ENCODE results near the gene RILPL1.
"Not testable (repeated sequence)": the region's sequence is repeated elsewhere in the genome, so short reads cannot be mapped to it uniquely, and the experiment has no call there.

Gene RILPL1, protein sequence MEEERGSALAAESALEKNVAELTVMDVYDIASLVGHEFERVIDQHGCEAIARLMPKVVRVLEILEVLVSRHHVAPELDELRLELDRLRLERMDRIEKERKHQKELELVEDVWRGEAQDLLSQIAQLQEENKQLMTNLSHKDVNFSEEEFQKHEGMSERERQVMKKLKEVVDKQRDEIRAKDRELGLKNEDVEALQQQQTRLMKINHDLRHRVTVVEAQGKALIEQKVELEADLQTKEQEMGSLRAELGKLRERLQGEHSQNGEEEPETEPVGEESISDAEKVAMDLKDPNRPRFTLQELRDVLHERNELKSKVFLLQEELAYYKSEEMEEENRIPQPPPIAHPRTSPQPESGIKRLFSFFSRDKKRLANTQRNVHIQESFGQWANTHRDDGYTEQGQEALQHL

DNA sequence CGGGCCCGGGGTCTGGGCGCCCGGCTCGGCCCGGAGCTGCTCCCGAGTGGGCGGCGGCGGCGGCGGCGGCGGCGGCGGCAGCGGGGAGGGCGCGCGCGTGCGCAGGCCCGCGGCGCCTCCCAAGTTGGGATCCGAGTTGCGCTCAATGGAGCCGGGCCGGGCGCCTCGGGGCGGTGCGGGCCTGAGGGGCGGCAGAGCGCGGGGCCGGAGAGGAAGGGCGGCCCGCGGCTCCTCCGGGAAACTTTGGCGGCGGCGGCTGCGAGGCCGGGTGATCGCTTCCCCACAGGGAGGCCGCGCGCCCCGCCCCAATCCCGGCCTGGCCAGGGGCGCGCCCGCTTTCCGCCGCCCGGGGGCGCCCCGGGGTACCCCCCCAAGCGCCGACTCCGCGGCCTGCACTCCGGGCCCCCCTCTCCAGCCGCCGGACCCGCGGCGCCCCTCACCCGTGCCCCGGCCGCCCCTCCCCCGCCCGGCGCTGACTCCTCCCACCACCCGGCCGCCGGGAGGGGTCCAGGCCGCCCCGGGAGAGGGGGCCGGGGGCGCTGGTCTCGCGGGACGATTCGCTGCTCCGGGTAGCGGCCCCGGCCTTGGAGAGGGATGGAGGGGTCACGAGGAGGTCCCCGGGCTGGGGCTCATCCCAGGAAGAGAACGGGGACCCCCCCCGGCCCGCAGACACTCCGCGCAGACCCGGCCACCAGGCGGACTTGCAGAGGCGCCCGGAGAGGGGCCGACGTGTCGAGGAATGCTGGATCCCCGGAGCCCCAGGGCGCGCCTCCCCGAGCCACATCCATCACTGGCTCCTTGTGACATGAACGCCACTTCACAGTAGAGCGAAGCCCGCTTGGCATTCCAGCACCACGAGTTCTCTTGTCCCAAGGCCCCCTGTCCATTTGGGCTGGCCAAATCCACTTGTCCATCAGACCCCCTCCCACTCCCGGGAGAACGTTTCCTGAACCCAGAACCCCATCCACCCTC is at the start of gene RILPL1:
Gene RILPL1, minus strand, starts transcription at position 48 of the 972 bp plus-strand sequence. CDS start 237 bp downstream, outside the sequence.
- DNase-seq (ENCODE audit: insufficient read length, low spot score) (no peak), FAIRE-seq (no peak)
- TF ChIP-seq, protein P1, sequence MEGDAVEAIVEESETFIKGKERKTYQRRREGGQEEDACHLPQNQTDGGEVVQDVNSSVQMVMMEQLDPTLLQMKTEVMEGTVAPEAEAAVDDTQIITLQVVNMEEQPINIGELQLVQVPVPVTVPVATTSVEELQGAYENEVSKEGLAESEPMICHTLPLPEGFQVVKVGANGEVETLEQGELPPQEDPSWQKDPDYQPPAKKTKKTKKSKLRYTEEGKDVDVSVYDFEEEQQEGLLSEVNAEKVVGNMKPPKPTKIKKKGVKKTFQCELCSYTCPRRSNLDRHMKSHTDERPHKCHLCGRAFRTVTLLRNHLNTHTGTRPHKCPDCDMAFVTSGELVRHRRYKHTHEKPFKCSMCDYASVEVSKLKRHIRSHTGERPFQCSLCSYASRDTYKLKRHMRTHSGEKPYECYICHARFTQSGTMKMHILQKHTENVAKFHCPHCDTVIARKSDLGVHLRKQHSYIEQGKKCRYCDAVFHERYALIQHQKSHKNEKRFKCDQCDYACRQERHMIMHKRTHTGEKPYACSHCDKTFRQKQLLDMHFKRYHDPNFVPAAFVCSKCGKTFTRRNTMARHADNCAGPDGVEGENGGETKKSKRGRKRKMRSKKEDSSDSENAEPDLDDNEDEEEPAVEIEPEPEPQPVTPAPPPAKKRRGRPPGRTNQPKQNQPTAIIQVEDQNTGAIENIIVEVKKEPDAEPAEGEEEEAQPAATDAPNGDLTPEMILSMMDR (IDR thresholded peaks at IDR 0.05; ENCODE audit: insufficient read depth, missing control alignments): peak; percentile 17

DNA sequence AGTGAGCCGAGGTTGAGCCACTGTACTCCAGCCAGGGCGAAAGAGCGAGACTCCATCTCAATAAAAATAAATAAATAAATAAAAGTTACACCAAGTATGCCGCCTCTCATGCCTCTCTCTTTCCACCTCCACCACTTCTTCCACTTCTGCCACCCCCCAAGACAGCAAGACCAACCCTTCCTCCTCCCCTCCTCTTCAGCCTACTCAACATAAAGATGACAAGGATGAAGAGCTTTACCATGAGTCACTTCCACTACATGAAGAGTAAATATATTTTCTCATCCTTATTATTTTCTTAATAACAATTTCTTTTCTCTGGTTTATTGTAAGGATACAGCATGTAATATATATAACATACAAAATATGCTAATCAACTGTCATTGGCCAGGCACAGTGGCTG is 47.3 kb upstream of the RILPL1 start:
- TF ChIP-seq, protein P1 (IDR thresholded peaks at IDR 0.05; ENCODE audit: insufficient read depth, missing control alignments): no peak
- no peak for DNase-seq (ENCODE audit: insufficient read length, low spot score)
- FAIRE-seq: no peak

DNA sequence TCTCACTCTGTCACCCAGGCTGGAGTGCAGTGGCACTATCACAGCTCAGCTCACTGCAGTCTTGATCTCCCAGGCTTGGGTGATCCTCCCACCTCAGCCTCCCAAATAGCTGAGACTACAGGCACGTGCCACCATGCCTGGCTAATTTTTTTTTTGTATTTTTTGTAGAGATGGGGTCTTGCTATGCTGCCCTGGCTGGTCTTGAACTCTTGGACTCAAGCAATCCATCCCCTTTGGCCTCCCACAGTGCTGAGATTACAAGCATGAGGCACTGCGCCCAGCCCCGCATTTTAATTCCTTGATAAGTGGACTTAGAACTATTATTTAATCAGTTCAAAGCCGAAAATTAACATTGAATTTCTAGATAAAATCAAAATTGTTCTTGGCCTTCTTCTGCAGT is 45.3 kb upstream of the RILPL1 start:
- FAIRE-seq; DNase-seq (ENCODE audit: insufficient read length, low spot score): not testable (repeated sequence)

DNA sequence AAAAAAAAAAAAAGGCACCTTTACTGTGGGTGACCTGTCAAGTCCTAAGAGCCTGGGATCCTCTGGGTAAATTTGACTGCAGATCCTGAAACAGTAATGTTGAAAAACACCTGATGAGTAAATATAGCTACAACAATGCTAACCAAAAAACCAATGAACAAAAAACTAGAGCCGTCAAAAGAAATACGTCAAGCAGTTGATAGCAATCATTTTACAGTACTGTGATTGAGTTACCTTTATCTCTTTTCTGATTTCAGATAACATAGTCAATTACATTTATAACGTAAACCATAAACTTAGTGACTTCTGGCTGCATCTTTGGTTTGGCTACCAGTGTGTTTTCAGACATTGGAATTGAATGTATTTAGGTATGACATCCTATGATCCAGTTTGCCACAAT is 44.7 kb upstream of the RILPL1 start:
- no peak for DNase-seq (ENCODE audit: insufficient read length, low spot score)
- TF ChIP-seq, protein P1 (IDR thresholded peaks at IDR 0.05; ENCODE audit: insufficient read depth, missing control alignments): no peak
- FAIRE-seq: no peak

DNA sequence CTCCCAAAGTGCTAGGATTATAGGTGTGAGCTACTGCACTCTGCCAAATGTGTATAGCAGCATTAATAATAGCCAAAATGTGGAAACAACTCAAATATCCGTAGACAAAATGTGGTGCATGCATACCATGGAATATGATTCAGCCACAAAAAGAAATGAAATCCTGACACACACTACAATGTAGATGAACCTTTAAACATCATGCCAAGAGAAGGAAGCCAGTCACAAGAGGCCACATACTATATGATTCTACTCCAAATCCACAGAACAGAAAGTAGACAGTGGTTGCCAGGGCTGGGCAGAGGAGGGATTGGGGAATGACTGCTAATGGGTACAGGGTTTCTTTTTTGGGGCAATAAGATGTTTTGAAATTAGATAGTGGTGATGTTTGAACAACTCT is 43.1 kb upstream of the RILPL1 start:
- DNase-seq (ENCODE audit: insufficient read length, low spot score) (no peak), FAIRE-seq (no peak)
- TF ChIP-seq, protein P1 (IDR thresholded peaks at IDR 0.05; ENCODE audit: insufficient read depth, missing control alignments): no peak

DNA sequence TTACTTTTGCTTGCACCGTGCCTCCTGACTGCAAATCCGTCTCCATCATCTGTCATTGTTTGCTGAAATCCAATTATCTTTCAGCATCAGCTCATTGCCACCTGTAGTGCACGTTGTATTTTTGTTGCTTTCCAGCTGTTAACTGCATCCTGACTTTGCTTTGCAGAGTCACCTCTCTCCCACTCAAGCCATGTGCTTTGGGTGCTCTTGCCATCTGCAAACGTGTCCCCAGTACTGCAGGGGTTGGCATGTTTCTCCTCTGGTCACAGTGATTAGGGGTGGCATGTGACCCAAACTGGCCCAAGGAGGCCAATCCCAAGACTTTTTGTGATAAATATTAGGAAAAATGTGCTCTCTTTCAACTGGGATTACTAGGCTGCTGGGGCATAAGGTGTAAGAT is 40.4 kb upstream of the RILPL1 start:
- DNase-seq (ENCODE audit: insufficient read length, low spot score): no peak
- TF ChIP-seq, protein P1 (IDR thresholded peaks at IDR 0.05; ENCODE audit: insufficient read depth, missing control alignments): no peak
- no peak for FAIRE-seq

DNA sequence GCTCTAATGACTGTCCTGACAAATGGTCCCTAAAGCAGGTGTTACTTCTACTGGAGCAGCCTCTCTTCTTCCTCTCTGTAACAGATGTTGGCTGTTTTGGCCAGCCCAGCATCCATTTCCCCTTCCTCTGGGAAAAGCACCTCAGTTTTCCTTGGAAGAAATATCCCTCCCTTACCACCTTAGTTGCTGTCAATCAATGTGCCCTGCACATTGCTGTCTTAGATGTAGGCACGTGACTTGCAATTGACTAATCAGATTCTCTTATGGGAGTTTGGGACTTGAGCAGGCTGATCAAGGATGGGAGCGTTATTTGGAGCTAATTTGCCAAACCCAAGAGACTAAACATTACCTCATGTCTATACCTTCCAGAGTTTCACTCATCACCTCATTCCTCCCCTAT is 38.9 kb upstream of the RILPL1 start:
- TF ChIP-seq, protein P1 (IDR thresholded peaks at IDR 0.05; ENCODE audit: insufficient read depth, missing control alignments): no peak
- DNase-seq (ENCODE audit: insufficient read length, low spot score) (no peak), FAIRE-seq (no peak)
